ENCODE measurements around the gene OGG1.

DNA sequence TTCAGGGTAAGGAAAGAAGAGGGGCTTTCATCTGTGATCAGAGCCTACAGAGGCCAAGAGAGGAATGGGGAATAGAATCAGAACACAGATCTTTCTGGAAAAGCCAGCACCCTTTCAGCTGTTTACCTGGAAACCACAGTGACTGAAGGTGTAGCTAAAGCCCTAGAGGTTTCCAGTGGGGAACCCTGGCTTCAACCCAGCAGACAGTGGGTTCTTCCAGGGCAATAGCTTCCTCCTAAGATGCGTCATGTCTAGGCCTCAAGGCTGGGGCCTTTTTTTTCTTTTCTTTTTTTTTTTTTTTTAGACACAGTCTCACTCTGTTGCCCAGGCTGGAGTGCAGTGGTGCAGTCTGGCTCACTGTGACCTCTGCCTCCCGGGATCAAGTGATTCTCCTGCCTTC is 49.2 kb upstream of the OGG1 start:
- TF ChIP-seq, protein P1, sequence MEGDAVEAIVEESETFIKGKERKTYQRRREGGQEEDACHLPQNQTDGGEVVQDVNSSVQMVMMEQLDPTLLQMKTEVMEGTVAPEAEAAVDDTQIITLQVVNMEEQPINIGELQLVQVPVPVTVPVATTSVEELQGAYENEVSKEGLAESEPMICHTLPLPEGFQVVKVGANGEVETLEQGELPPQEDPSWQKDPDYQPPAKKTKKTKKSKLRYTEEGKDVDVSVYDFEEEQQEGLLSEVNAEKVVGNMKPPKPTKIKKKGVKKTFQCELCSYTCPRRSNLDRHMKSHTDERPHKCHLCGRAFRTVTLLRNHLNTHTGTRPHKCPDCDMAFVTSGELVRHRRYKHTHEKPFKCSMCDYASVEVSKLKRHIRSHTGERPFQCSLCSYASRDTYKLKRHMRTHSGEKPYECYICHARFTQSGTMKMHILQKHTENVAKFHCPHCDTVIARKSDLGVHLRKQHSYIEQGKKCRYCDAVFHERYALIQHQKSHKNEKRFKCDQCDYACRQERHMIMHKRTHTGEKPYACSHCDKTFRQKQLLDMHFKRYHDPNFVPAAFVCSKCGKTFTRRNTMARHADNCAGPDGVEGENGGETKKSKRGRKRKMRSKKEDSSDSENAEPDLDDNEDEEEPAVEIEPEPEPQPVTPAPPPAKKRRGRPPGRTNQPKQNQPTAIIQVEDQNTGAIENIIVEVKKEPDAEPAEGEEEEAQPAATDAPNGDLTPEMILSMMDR (IDR thresholded peaks at IDR 0.05), result no peak
- TF ChIP-seq POLR2A (IDR thresholded peaks at IDR 0.05), result no peak
